ENCODE measurements around the gene PEX10. TPM values are rescaled to one million over a fixed set of nuclear protein-coding genes. Genes with fewer than 3 reads are reported as not detected.
A peak's percentile ranks its signal among the peaks of the same experiment; 100 is the strongest.

The PEX10 gene
- total and polyA plus RNA-seq, 3 experiments from 2014 or later = 8.9 to 26.2 (median 25.6) TPM

DNA sequence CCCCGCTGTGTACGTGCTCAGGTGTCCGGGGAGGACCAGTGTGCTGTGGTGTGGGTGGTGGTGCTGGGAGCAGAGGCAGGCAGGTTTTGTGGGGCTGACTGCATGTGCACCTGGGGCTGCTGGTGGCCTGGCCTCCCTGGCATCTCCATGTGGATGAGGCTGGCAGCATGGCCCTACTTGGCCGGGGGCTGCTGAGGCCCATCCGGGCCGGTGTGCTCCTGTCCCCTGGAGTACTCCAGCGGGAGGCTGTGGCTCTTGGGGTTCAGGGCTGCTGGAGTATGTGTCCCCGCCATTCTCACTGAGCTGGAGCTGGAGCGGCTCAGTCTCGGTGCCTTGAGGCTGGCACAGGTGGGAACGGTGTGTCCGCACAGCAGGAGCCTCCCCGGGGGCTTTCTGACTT is 20.8 kb upstream of the PEX10 start:
- ChIA-PET CTCF (no interaction called here), POLR2A (no interaction called here)
- Histone ChIP-seq H3K27me3 (ENCODE audit: insufficient read depth, low read length, poor library complexity, severe bottlenecking) (no peaks in the 10 kb centered on the region), H3K9me3 (ENCODE audit: low read length) (no peaks in the 10 kb centered on the region), H3K36me3 (ENCODE audit: insufficient read depth, low read length) (no peaks in the 10 kb centered on the region), H3K4me3 (ENCODE audit: low read length) (no peak overlapping the region), H3K4me1 (ENCODE audit: insufficient read depth, low read length) (no peaks in the 10 kb centered on the region), H3K27ac (ENCODE audit: low read depth, low read length) (no peak overlapping the region)
- H3K4me1 Mint-ChIP-seq = peaks cover 0 to 3% (median 0%) of the 10 kb centered on the region in 3 donors
- H3K27ac Mint-ChIP-seq = peak overlapping the region in 1 of 8 donors; percentile 60
- DNase-seq = no peak
- H3K9me3 Mint-ChIP-seq = no peaks in the 10 kb centered on the region
- H3K4me3 Mint-ChIP-seq = peak overlapping the region in 1 of 7 donors; percentile 61
- H3K27me3 Mint-ChIP-seq = peaks cover 0 to 2% of the 10 kb centered on the region in 2 donors
- no peaks in the 10 kb centered on the region for H3K36me3 Mint-ChIP-seq

GRCh38 chr1:2432441-2432844 is 20.1 kb upstream of the PEX10 start:
- CTCF ChIA-PET = interaction anchor here (0.6 kb wide), 1 partner anchor 668 kb away, joined by 4 read pairs; no protein-coding TSS in a partner anchor
- Histone ChIP-seq H3K9me3 (ENCODE audit: low read length) (no peaks in the 10 kb centered on the region), H3K4me1 (ENCODE audit: insufficient read depth, low read length) (no peaks in the 10 kb centered on the region), H3K27me3 (ENCODE audit: insufficient read depth, low read length, poor library complexity, severe bottlenecking) (no peaks in the 10 kb centered on the region), H3K27ac (ENCODE audit: low read depth, low read length) (no peak overlapping the region), H3K4me3 (ENCODE audit: low read length) (no peak overlapping the region), H3K36me3 (ENCODE audit: insufficient read depth, low read length) (no peaks in the 10 kb centered on the region)
- peaks cover 0 to 1% (median 0%) of the 10 kb centered on the region in 3 donors for H3K4me1 Mint-ChIP-seq
- no peak overlapping the region for H3K4me3 Mint-ChIP-seq
- no peaks in the 10 kb centered on the region for H3K36me3 Mint-ChIP-seq
- DNase-seq = no peak
- POLR2A ChIA-PET = interaction anchor here (0.6 kb wide), 1 partner anchor 115 kb away, joined by 3 read pairs; no protein-coding TSS in a partner anchor
- H3K9me3 Mint-ChIP-seq = no peaks in the 10 kb centered on the region
- peaks cover 0 to under 1% of the 10 kb centered on the region in 2 donors for H3K27me3 Mint-ChIP-seq
- H3K27ac Mint-ChIP-seq = no peak overlapping the region

DNA sequence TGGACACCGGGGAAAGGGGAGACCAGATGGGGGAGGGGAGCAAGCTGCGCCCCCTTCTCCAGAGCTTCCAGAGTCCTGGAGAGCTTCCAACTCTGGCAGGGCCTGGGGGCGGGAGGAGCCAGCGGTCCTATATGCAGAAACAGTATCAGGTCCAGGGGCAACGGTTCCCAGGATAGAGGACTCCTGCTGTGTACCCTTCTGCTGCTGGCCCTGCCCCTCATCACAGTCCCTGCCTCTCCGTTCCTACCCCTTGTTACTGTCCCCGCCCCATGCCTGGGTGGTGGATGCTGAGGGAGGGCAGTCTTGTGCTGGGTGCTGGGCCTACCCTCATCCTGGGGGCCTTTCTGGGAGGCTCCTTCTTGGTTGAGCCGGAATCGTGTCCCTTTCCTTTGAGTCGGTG is 19.2 kb upstream of the PEX10 start:
- CTCF ChIA-PET = no interaction called here
- Histone ChIP-seq H3K4me1 (ENCODE audit: insufficient read depth, low read length) (no peaks in the 10 kb centered on the region), H3K36me3 (ENCODE audit: insufficient read depth, low read length) (no peaks in the 10 kb centered on the region), H3K27me3 (ENCODE audit: insufficient read depth, low read length, poor library complexity, severe bottlenecking) (no peaks in the 10 kb centered on the region), H3K27ac (ENCODE audit: low read depth, low read length) (no peak overlapping the region), H3K9me3 (ENCODE audit: low read length) (no peaks in the 10 kb centered on the region), H3K4me3 (ENCODE audit: low read length) (no peak overlapping the region)
- POLR2A ChIA-PET = no interaction called here
- Mint-ChIP-seq H3K27me3 (no peaks in the 10 kb centered on the region), H3K4me3 (no peak overlapping the region), H3K27ac (no peak overlapping the region), H3K36me3 (no peaks in the 10 kb centered on the region), H3K4me1 (no peaks in the 10 kb centered on the region), H3K9me3 (no peaks in the 10 kb centered on the region)
- no peak for DNase-seq

GRCh38 chr1:2431103-2431502 is 18.7 kb upstream of the PEX10 start:
- Mint-ChIP-seq H3K36me3 (no peaks in the 10 kb centered on the region), H3K27ac (no peak overlapping the region), H3K27me3 (no peaks in the 10 kb centered on the region), H3K4me3 (no peak overlapping the region), H3K4me1 (no peaks in the 10 kb centered on the region), H3K9me3 (no peaks in the 10 kb centered on the region)
- H3K4me3 ChIP-seq (ENCODE audit: low read length) = no peak overlapping the region
- no peaks in the 10 kb centered on the region for H3K9me3 ChIP-seq (ENCODE audit: low read length)
- no peaks in the 10 kb centered on the region for H3K27me3 ChIP-seq (ENCODE audit: insufficient read depth, low read length, poor library complexity, severe bottlenecking)
- POLR2A ChIA-PET = no interaction called here
- DNase-seq = no peak
- no peak overlapping the region for H3K27ac ChIP-seq (ENCODE audit: low read depth, low read length)
- no peaks in the 10 kb centered on the region for H3K4me1 ChIP-seq (ENCODE audit: insufficient read depth, low read length)
- H3K36me3 ChIP-seq (ENCODE audit: insufficient read depth, low read length) = no peaks in the 10 kb centered on the region
- CTCF ChIA-PET = no interaction called here

DNA sequence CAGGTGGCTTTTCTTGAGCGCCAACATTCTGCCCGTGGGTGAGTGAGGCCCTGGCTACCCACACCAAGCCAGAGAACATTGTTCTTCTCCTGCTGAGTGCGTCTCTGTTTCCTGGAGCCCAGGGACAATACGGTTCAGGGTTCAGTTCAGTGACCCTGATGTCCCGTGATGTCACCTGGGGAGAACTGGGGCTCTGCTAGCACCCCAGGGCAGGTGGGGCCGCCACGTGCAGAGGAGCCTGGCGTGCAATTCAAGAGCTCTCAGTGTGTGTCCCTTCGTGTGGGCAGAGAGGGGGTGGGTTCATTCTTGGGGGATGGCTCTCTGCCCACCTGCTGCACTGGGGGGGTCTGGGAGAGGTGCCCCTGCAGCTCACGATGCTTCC is 18.2 kb upstream of the PEX10 start:
- Histone ChIP-seq H3K4me1 (ENCODE audit: insufficient read depth, low read length) (no peaks in the 10 kb centered on the region), H3K9me3 (ENCODE audit: low read length) (no peaks in the 10 kb centered on the region), H3K36me3 (ENCODE audit: insufficient read depth, low read length) (no peaks in the 10 kb centered on the region), H3K27ac (ENCODE audit: low read depth, low read length) (no peak overlapping the region), H3K27me3 (ENCODE audit: insufficient read depth, low read length, poor library complexity, severe bottlenecking) (no peaks in the 10 kb centered on the region), H3K4me3 (ENCODE audit: low read length) (no peak overlapping the region)
- Mint-ChIP-seq H3K36me3 (no peaks in the 10 kb centered on the region), H3K4me1 (no peaks in the 10 kb centered on the region), H3K9me3 (no peaks in the 10 kb centered on the region), H3K4me3 (no peak overlapping the region), H3K27me3 (no peaks in the 10 kb centered on the region), H3K27ac (no peak overlapping the region)
- CTCF ChIA-PET = interaction anchor here (1.0 kb wide), 1 partner anchor 118 kb away, joined by 3 read pairs; no protein-coding TSS in a partner anchor
- no peak for DNase-seq
- POLR2A ChIA-PET = no interaction called here

DNA sequence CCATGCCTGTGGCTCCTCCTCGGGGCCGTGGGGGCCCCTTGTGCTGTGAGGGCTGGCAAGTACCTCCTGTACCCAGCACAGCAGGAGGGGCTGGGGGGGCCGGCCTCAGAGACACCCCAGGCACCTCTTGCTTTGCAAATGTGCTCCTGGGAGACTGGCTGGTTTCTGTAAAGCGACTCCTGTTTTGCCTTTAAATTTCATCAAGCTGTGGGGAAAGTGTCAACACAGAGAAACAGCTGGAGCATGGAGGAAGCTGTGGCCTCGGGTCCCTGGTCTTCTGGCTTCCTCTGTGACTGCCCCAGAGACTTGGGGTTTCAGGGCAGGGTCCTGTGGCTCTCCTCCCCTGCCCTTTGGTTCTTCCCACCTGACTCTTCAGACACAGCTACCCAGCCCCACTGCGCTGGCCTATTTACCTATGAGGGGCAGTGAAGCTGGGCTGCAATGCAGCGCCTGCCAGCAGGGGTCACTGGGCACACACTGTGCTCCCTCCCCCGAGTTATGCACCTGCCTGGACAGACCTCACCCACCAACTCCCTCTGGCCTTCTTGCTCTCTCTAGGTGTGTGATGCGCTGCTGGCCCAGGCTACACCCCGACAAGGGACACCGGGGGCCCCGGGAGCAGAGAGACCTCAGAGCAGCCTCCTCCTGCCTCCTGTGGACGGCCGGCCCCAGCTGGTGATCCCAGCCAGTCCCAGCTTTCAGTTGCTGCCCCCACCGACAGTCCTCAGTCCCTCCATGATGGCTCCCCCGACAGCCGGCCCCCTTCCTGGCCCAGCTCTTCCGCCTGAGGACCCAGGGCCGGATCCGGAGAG is 17.6 kb upstream of the PEX10 start:
- H3K4me1 Mint-ChIP-seq = no peaks in the 10 kb centered on the region
- Histone ChIP-seq H3K27me3 (ENCODE audit: insufficient read depth, low read length, poor library complexity, severe bottlenecking) (no peaks in the 10 kb centered on the region), H3K4me1 (ENCODE audit: insufficient read depth, low read length) (no peaks in the 10 kb centered on the region), H3K36me3 (ENCODE audit: insufficient read depth, low read length) (no peaks in the 10 kb centered on the region), H3K27ac (ENCODE audit: low read depth, low read length) (no peak overlapping the region), H3K4me3 (ENCODE audit: low read length) (no peak overlapping the region), H3K9me3 (ENCODE audit: low read length) (no peaks in the 10 kb centered on the region)
- H3K4me3 Mint-ChIP-seq = peak overlapping the region in 1 of 7 donors; percentile 9
- no peak overlapping the region for H3K27ac Mint-ChIP-seq
- no peaks in the 10 kb centered on the region for H3K27me3 Mint-ChIP-seq
- DNase-seq = no peak
- H3K9me3 Mint-ChIP-seq = no peaks in the 10 kb centered on the region
- H3K36me3 Mint-ChIP-seq = no peaks in the 10 kb centered on the region
- POLR2A ChIA-PET = no interaction called here
- CTCF ChIA-PET = interaction anchor here (1.0 kb wide), 1 partner anchor 118 kb away, joined by 3 read pairs; no protein-coding TSS in a partner anchor

DNA sequence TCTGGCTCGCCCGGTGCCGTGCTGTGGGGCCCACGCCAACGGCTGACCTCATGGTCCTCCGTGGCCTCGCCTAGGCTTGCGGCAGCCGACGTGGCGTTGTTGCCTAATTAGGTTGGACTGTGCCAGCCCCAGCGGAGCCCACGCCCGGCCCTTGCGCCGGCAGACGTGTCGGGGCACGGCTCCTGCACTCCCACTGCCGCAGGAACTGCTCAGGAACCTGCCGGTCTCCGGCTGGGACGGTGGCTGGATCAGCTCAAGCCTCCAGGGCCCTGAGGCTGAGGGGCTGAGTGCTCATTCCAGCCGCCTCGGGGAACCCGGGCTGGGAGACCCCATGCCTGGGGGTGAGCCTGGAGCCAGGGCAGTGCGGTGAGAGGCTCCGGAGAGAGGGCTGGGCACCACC is 16.1 kb upstream of the PEX10 start:
- Mint-ChIP-seq H3K27me3 (no peaks in the 10 kb centered on the region), H3K4me3 (no peak overlapping the region), H3K27ac (no peak overlapping the region), H3K36me3 (no peaks in the 10 kb centered on the region), H3K4me1 (no peaks in the 10 kb centered on the region), H3K9me3 (peaks cover 0 to 3% (median 0%) of the 10 kb centered on the region in 5 donors)
- Histone ChIP-seq H3K4me1 (ENCODE audit: insufficient read depth, low read length) (no peaks in the 10 kb centered on the region), H3K27me3 (ENCODE audit: insufficient read depth, low read length, poor library complexity, severe bottlenecking) (no peaks in the 10 kb centered on the region), H3K4me3 (ENCODE audit: low read length) (no peak overlapping the region), H3K36me3 (ENCODE audit: insufficient read depth, low read length) (no peaks in the 10 kb centered on the region), H3K27ac (ENCODE audit: low read depth, low read length) (no peak overlapping the region), H3K9me3 (ENCODE audit: low read length) (no peaks in the 10 kb centered on the region)
- no peak for DNase-seq
- CTCF ChIA-PET = no interaction called here
- POLR2A ChIA-PET = no interaction called here

DNA sequence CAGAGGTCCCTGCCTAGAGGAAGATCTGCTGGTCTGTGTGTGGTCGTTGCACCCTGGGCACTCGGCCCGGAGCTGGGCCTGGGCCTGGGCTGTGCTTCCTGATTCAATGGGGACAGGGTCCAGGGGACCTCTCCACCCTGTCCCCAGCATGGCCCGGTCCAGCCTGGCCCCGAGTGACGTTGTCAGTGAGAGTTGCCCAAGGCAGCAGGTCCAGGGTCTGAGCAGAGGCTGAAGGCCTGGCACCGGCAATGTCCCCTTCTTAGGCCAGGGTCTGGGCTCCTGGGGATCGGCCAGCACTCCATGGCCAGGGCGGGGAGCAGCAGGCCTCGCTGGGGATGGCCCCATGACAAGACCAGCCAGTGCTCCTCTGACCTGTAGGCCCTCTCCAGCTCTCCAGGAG is 15.6 kb upstream of the PEX10 start:
- Histone ChIP-seq H3K27ac (ENCODE audit: low read depth, low read length) (no peak overlapping the region), H3K4me1 (ENCODE audit: insufficient read depth, low read length) (no peaks in the 10 kb centered on the region), H3K27me3 (ENCODE audit: insufficient read depth, low read length, poor library complexity, severe bottlenecking) (no peaks in the 10 kb centered on the region), H3K9me3 (ENCODE audit: low read length) (no peaks in the 10 kb centered on the region), H3K4me3 (ENCODE audit: low read length) (no peak overlapping the region), H3K36me3 (ENCODE audit: insufficient read depth, low read length) (no peaks in the 10 kb centered on the region)
- Mint-ChIP-seq H3K27ac (no peak overlapping the region), H3K27me3 (no peaks in the 10 kb centered on the region), H3K36me3 (peaks cover 0 to under 1% (median 0%) of the 10 kb centered on the region in 3 donors), H3K9me3 (peaks cover 0 to 8% (median 0%) of the 10 kb centered on the region in 5 donors), H3K4me3 (no peak overlapping the region), H3K4me1 (no peaks in the 10 kb centered on the region)
- no peak for DNase-seq
- CTCF ChIA-PET = no interaction called here
- POLR2A ChIA-PET = no interaction called here
